Neutrophil (primary cell): ENCODE data around the gene EXOC4.
"Not testable (repeated sequence)": the region's sequence is repeated elsewhere in the genome, so short reads cannot be mapped to it uniquely, and the experiment has no call there.

Experiments used
- H3K27ac ChIP-seq: fragments of 200-600 bp; sonication (generic); 2 replicates; pipeline ENCODE4 v1.5.1; 2016; ENCODE audit warnings: mild to moderate bottlenecking, moderate library complexity
- H3K27me3 ChIP-seq: fragments of 200-600 bp; sonication (generic); 2 replicates; pipeline ENCODE4 v1.6.0; 2016; ENCODE audit warnings: mild to moderate bottlenecking
- H3K36me3 ChIP-seq: fragments of 200-600 bp; sonication (generic); 2 replicates; pipeline ENCODE4 v1.5.1; 2017
- H3K4me1 ChIP-seq, 2 experiments: fragments of 200-600 bp in 1 of 2; sonication (generic) in 1 of 2; 1 replicate in 1 of 2; 2 replicates in 1 of 2; pipeline versions ENCODE4 v1.5.1 to v1.6.1; 2013 to 2016; ENCODE audit warnings: low read depth in 1 of 2, low read length in 1 of 2, mild to moderate bottlenecking in 1 of 2, moderate library complexity in 1 of 2; ENCODE audit not compliant: control insufficient read depth in 1 of 2, insufficient read depth in 1 of 2
- H3K4me3 ChIP-seq, 2 experiments: fragments of 200-600 bp in 1 of 2; sonication (generic) in 1 of 2; 1 replicate in 1 of 2; 2 replicates in 1 of 2; pipeline ENCODE4 v1.5.1; 2013 to 2016; ENCODE audit warnings: low read depth in 1 of 2, low read length in 1 of 2, mild to moderate bottlenecking in 1 of 2, moderate library complexity in 1 of 2
- H3K9me3 ChIP-seq: fragments of 200-600 bp; sonication (generic); 2 replicates; pipeline ENCODE4 v1.5.1; 2016
- CTCF ChIP-seq: fragments of 200-600 bp; sonication (generic); IDR thresholded peaks from 2 replicates; pipeline ENCODE4 v1.5.1; 2016; ENCODE audit warnings: antibody characterized with exemption

Gene EXOC4

GRCh38 chr7:133888061-133888930 is 635.4 kb downstream of the EXOC4 start:
- Histone ChIP-seq H3K9me3 (no peaks in the 10 kb centered on the region), H3K4me1 (no peaks in the 10 kb centered on the region), H3K4me3 (no peak overlapping the region), H3K27me3 (no peaks in the 10 kb centered on the region), H3K27ac (no peak overlapping the region), H3K36me3 (no peaks in the 10 kb centered on the region)
- no peak for TF ChIP-seq CTCF

- Histone ChIP-seq H3K36me3 (no peaks in the 10 kb centered on the region), H3K9me3 (no peaks in the 10 kb centered on the region), H3K27ac (no peak overlapping the region), H3K4me1 (no peaks in the 10 kb centered on the region), H3K4me3 (no peak overlapping the region), H3K27me3 (no peaks in the 10 kb centered on the region)
- TF ChIP-seq CTCF = no peak
Observed at GRCh38 chr7:133904776-133905175, 651.9 kb downstream of the EXOC4 start.

- H3K4me1 ChIP-seq, H3K27me3 ChIP-seq, H3K4me3 ChIP-seq: not testable (repeated sequence)
Observed at GRCh38 chr7:133906553-133906952, 653.7 kb downstream of the EXOC4 start.

GRCh38 chr7:133910761-133911160 is 657.9 kb downstream of the EXOC4 start:
- Histone ChIP-seq H3K27me3 (no peaks in the 10 kb centered on the region), H3K27ac (no peak overlapping the region), H3K9me3 (no peaks in the 10 kb centered on the region), H3K4me1 (no peaks in the 10 kb centered on the region), H3K4me3 (no peak overlapping the region), H3K36me3 (no peaks in the 10 kb centered on the region)
- no peak for TF ChIP-seq CTCF

More at GRCh38 chr7:133906553-133906952, 653.7 kb downstream of the EXOC4 start:
- H3K27ac ChIP-seq, H3K36me3 ChIP-seq, H3K9me3 ChIP-seq: not testable (repeated sequence)

GRCh38 chr7:133911724-133912123 is 658.8 kb downstream of the EXOC4 start:
- Histone ChIP-seq H3K4me3 (no peak overlapping the region), H3K4me1 (no peaks in the 10 kb centered on the region), H3K27ac (no peak overlapping the region), H3K9me3 (no peaks in the 10 kb centered on the region), H3K27me3 (no peaks in the 10 kb centered on the region), H3K36me3 (no peaks in the 10 kb centered on the region)
- no peak for TF ChIP-seq CTCF

- TF ChIP-seq CTCF = no peak
- Histone ChIP-seq H3K27ac (no peak overlapping the region), H3K4me3 (no peak overlapping the region), H3K9me3 (no peaks in the 10 kb centered on the region), H3K4me1 (no peaks in the 10 kb centered on the region), H3K27me3 (no peaks in the 10 kb centered on the region), H3K36me3 (no peaks in the 10 kb centered on the region)
Observed at GRCh38 chr7:133912916-133913697, 660.2 kb downstream of the EXOC4 start.
